IMR-90 (cell line): ENCODE data around the gene TPP1. TPM values are rescaled to one million over a fixed set of nuclear protein-coding genes. Genes with fewer than 3 reads are reported as not detected.

Source experiments
- ATAC-seq: fragments of 200-7000 bp; cut with Tn5 transposase; 2 replicates; pipeline ENCODE4 v1.9.1; 2020; ENCODE audit warnings: low read depth, mild to moderate bottlenecking, moderate library complexity
- BruUV-seq: library from RNA; stranded (reverse); fragments of 400-500 nt; replicated peaks from 2 replicates; lab custom pipeline; 2021; lab: Mats Ljungman, UMichigan
- CTCF ChIA-PET: fragments of 300-600 bp; formaldehyde crosslinking; extraction: SDS; loops from one replicate; lab custom pipeline; 2021; ENCODE audit warnings: antibody characterized with exemption; lab: Yijun Ruan, JAX
- POLR2A ChIA-PET: fragments of 300-600 bp; sonication (Branson Sonifier 250); formaldehyde crosslinking; loops from one replicate; lab custom pipeline; 2022; ENCODE audit warnings: antibody characterized with exemption; ENCODE audit not compliant: unreplicated experiment; lab: Charles Lee
- DNase-seq: peaks from one replicate; pipeline ENCODE4 v3.0.0; 2013
- H2AFZ ChIP-seq: replicated peaks from 2 replicates; pipeline ENCODE3; 2013; ENCODE audit warnings: low read length, mild to moderate bottlenecking; ENCODE audit not compliant: poor library complexity
- H2AK5ac ChIP-seq: 2 replicates; pipeline ENCODE4 v1.6.1; 2013; ENCODE audit warnings: low read depth, low read length, inconsistent platforms
- H2AK9ac ChIP-seq: replicated peaks from 2 replicates; pipeline ENCODE3; 2013; ENCODE audit warnings: mild to moderate bottlenecking, low read depth, low read length, moderate library complexity; ENCODE audit not compliant: poor library complexity
- H2BK120ac ChIP-seq: 2 replicates; pipeline ENCODE4 v1.6.1; 2013; ENCODE audit warnings: low read depth, low read length, inconsistent platforms
- H2BK15ac ChIP-seq: 3 replicates; pipeline ENCODE4 v1.6.1; 2013; ENCODE audit warnings: low read depth, low read length, inconsistent platforms
- H2BK20ac ChIP-seq: 2 replicates; pipeline ENCODE4 v1.6.1; 2013; ENCODE audit warnings: low read depth, mild to moderate bottlenecking, inconsistent platforms, low read length, moderate library complexity
- H2BK5ac ChIP-seq: 2 replicates; pipeline ENCODE4 v1.6.1; 2013; ENCODE audit warnings: mild to moderate bottlenecking, low read depth, low read length, inconsistent platforms; ENCODE audit not compliant: poor library complexity, severe bottlenecking
- H3K14ac ChIP-seq: replicated peaks from 2 replicates; pipeline ENCODE4 v1.6.1; 2013; ENCODE audit warnings: low read depth, low read length, inconsistent platforms
- H3K18ac ChIP-seq: 2 replicates; pipeline ENCODE4 v1.6.1; 2013; ENCODE audit warnings: low read depth, low read length, control low read depth
- H3K23ac ChIP-seq: 2 replicates; pipeline ENCODE4 v1.6.1; 2013; ENCODE audit warnings: low read depth, low read length, inconsistent platforms
- H3K27ac ChIP-seq: 2 replicates; pipeline ENCODE4 v1.5.1; 2013; ENCODE audit warnings: mild to moderate bottlenecking, control low read depth, low read length; ENCODE audit not compliant: insufficient read depth
- H3K27me3 ChIP-seq: 2 replicates; pipeline ENCODE4 v1.6.1; 2013; ENCODE audit warnings: low read length; ENCODE audit not compliant: control insufficient read depth, insufficient read depth
- H3K36me3 ChIP-seq: 2 replicates; pipeline ENCODE4 v1.6.1; 2013; ENCODE audit warnings: low read length, mixed read lengths; ENCODE audit not compliant: control insufficient read depth, insufficient read depth
- H3K4ac ChIP-seq: 2 replicates; pipeline ENCODE4 v1.6.1; 2013; ENCODE audit warnings: low read depth, low read length, inconsistent platforms
- H3K4me1 ChIP-seq: 2 replicates; pipeline ENCODE4 v1.6.1; 2013; ENCODE audit warnings: low read length, mixed read lengths; ENCODE audit not compliant: control insufficient read depth, insufficient read depth
- H3K4me2 ChIP-seq: 2 replicates; pipeline ENCODE4 v1.6.1; 2013; ENCODE audit warnings: low read depth, mild to moderate bottlenecking, control low read depth, low read length, moderate library complexity
- H3K4me3 ChIP-seq: 2 replicates; pipeline ENCODE4 v1.5.1; 2013; ENCODE audit warnings: low read depth, mild to moderate bottlenecking, control low read depth, low read length, moderate library complexity; ENCODE audit not compliant: insufficient read depth
- H3K56ac ChIP-seq: 2 replicates; pipeline ENCODE4 v1.6.1; 2013; ENCODE audit warnings: low read length, inconsistent platforms; ENCODE audit not compliant: insufficient read depth; ENCODE audit errors: extremely low read depth
- H3K79me1 ChIP-seq, 2 experiments: 2 replicates each; pipeline ENCODE4 v1.6.1; 2013; ENCODE audit warnings: low read length in 2 of 2, inconsistent platforms in 1 of 2, low read depth in 1 of 2
- H3K9ac ChIP-seq: 2 replicates; pipeline ENCODE4 v1.6.1; 2013; ENCODE audit warnings: low read depth, low read length, control low read depth
- H3K9me1 ChIP-seq: 2 replicates; pipeline ENCODE4 v1.6.1; 2013; ENCODE audit warnings: low read length, inconsistent platforms; ENCODE audit not compliant: insufficient read depth
- H3K9me3 ChIP-seq: 2 replicates; pipeline ENCODE4 v1.6.1; 2013; ENCODE audit warnings: low read length; ENCODE audit not compliant: control insufficient read depth, insufficient read depth
- H4K20me1 ChIP-seq: 2 replicates; pipeline ENCODE4 v1.6.1; 2013; ENCODE audit warnings: low read length, inconsistent platforms; ENCODE audit not compliant: insufficient read depth
- H4K5ac ChIP-seq: 2 replicates; pipeline ENCODE4 v1.6.1; 2013; ENCODE audit warnings: mild to moderate bottlenecking, low read depth, low read length, control low read depth
- H4K8ac ChIP-seq, 2 experiments: 2 replicates each; pipeline ENCODE4 v1.6.1; 2013; ENCODE audit warnings: low read depth in 2 of 2, low read length in 2 of 2, control low read depth in 1 of 2, inconsistent platforms in 1 of 2
- H4K91ac ChIP-seq: 2 replicates; pipeline ENCODE4 v1.6.1; 2013; ENCODE audit warnings: low read depth, low read length, inconsistent platforms; ENCODE audit not compliant: insufficient read depth
- CEBPB ChIP-seq: IDR thresholded peaks from 2 replicates; pipeline ENCODE4 v1.6.1; 2012; ENCODE audit warnings: low read depth, low read length, improper control_type of control experiment
- FOS ChIP-seq: fragments of 150-350 bp; IDR thresholded peaks from 2 replicates; pipeline ENCODE4 v1.6.1; 2016; ENCODE audit warnings: low read depth, low read length
- MAZ ChIP-seq: IDR thresholded peaks from 2 replicates; pipeline ENCODE4 v1.6.1; 2012; ENCODE audit warnings: low read depth, mild to moderate bottlenecking, low read length, improper control_type of control experiment, moderate library complexity, borderline replicate concordance
- POLR2A ChIP-seq: IDR thresholded peaks from 2 replicates; pipeline ENCODE4 v1.6.1; 2012; ENCODE audit warnings: mild to moderate bottlenecking, low read depth, low read length
- RAD21 ChIP-seq: IDR thresholded peaks from 2 replicates; pipeline ENCODE4 v1.6.1; 2012; ENCODE audit warnings: low read length, improper control_type of control experiment
- RCOR1 ChIP-seq: IDR thresholded peaks from 2 replicates; pipeline ENCODE4 v1.6.1; 2012; ENCODE audit warnings: mild to moderate bottlenecking, low read length, improper control_type of control experiment; ENCODE audit not compliant: insufficient replicate concordance
- RFX5 ChIP-seq: IDR thresholded peaks from 2 replicates; pipeline ENCODE4 v1.8.0; 2012; ENCODE audit warnings: low read depth, mild to moderate bottlenecking, low read length, moderate library complexity
- SMC3 ChIP-seq: fragments of 150-350 bp; IDR thresholded peaks from 2 replicates; pipeline ENCODE4 v1.6.1; 2016; ENCODE audit warnings: low read depth, mild to moderate bottlenecking, antibody characterized with exemption, low read length, moderate library complexity
- WGBS, 2 experiments: methylation state at CpG; one replicate each; pipeline versions ENCODE4 v1.1.5 to v1.1.7; 2013; ENCODE audit warnings: missing lambda C conversion rate in 2 of 2; ENCODE audit not compliant: insufficient read length in 1 of 2; ENCODE audit errors: extremely low coverage in 2 of 2; 5-methylcytosine and 5-hydroxymethylcytosine counted together
- dilution Hi-C: fragments of 300-500 bp; cut with HindIII; formaldehyde crosslinking; loops from one replicate; pipeline ENCODE4 v1.14.3; 2018; ENCODE audit warnings: low sequenced_read_pairs; ENCODE audit not compliant: unreplicated experiment
- in situ Hi-C: fragments of 300-500 bp; cut with MboI; formaldehyde crosslinking; loops from 3 replicates; pipeline ENCODE4 v1.14.3; 2019; ENCODE audit warnings: low sequenced_read_pairs, inconsistent platforms, mixed read lengths
- intact Hi-C: fragments of 100-400 bp; cut with micrococcal nuclease; formaldehyde crosslinking; loops from 2 replicates; pipeline ENCODE4 v1.10.0; 2022
- polyA plus RNA-seq, 3 experiments: library from polyadenylated mRNA; depleted of rRNA; stranded (reverse); fragments of >200 nt; gene quantifications; 2 replicates each; pipeline ENCODE4 v1.2.3, GENCODE V29; 2012; ENCODE audit warnings: low replicate concordance in 1 of 3
- total RNA-seq: library from RNA; depleted of rRNA; stranded (reverse); fragments of >200 nt; gene quantifications from 2 replicates; pipeline ENCODE4 v1.2.3, GENCODE V29; 2012
- TF ChIP-seq, protein P1 (sequence below): fragments of 150-350 bp; IDR thresholded peaks from 2 replicates; pipeline ENCODE4 v1.6.1; 2016; ENCODE audit warnings: low read depth, mild to moderate bottlenecking, low read length, moderate library complexity, borderline replicate concordance

TPP1 gene
- total and polyA plus RNA-seq, 2 of the 4 experiments (the other 2 are of a cell fraction): 33.5 to 108 TPM

DNA sequence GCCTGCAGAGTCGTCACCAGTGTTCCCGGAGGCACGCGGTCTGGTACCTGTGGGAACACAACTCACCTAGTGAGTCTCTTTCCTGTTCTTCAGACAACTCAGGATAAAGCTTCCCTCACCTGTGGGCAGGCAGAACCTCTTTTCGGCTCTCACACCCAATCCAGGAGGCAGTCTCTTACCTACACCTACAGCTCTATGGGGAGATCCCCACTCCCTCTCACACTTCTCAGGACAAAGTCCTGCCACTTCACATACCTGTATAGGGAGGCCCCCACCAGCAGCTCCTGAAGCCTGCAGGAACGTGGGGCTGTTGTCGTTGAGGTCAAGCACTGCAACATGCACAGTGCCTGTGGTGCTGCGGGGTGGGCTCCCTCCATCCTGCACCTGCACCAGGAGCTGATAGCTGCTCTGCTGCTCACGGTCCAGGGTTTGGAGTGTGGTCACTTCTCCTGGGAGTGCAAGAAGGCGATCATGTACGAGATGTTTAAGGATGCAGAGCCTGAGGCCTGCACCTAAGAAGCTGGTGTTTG lies 12.2 kb upstream of the TPP1 start:
- Histone ChIP-seq H4K5ac (no peak overlapping the region), H2BK15ac (no peak overlapping the region), H3K23ac (no peak overlapping the region), H3K4me2 (no peak overlapping the region), H2BK5ac (no peak overlapping the region), H3K14ac (no peak overlapping the region), H3K27me3 (no peaks in the 10 kb centered on the region), H2AK9ac (no peak overlapping the region), H3K9me3 (no peaks in the 10 kb centered on the region), H2BK120ac (no peak overlapping the region), H2AFZ (no peak overlapping the region), H3K4me1 (peaks cover 7% of the 10 kb centered on the region), H2AK5ac (no peak overlapping the region), H3K36me3 (peaks cover 56% of the 10 kb centered on the region), H3K9me1 (no peaks in the 10 kb centered on the region), H4K20me1 (peaks cover 4% of the 10 kb centered on the region; the same call in 1 of the 2 replicates), H3K79me1 (no peaks in the 10 kb centered on the region), H3K18ac (no peak overlapping the region), H4K8ac (no peak overlapping the region), H2BK20ac (no peak overlapping the region), H3K4me3 (no peak overlapping the region), H3K56ac (no peak overlapping the region), H3K27ac (no peak overlapping the region), H3K9ac (no peak overlapping the region), H4K91ac (no peak overlapping the region), H3K4ac (no peak overlapping the region)
- in situ Hi-C loops (no loop called here), intact Hi-C loops (no loop called here), dilution Hi-C loops (no loop called here)
- ATAC-seq (no peak), DNase-seq (no peak)
- ChIA-PET POLR2A (no interaction called here), CTCF (interaction anchor here (0.9 kb wide), 1 partner anchor 10 kb away, joined by 3 read pairs; no protein-coding TSS in a partner anchor)
- BruUV-seq: no TSS peak
- 91% methylated on average over 7 of the region's 11 CpGs; no CpG with 5 or more reads in 1 of the 2 experiments for WGBS, 2 experiments
- TF ChIP-seq MAZ: no peak
- TF ChIP-seq SMC3: no peak
- TF ChIP-seq, protein P1, sequence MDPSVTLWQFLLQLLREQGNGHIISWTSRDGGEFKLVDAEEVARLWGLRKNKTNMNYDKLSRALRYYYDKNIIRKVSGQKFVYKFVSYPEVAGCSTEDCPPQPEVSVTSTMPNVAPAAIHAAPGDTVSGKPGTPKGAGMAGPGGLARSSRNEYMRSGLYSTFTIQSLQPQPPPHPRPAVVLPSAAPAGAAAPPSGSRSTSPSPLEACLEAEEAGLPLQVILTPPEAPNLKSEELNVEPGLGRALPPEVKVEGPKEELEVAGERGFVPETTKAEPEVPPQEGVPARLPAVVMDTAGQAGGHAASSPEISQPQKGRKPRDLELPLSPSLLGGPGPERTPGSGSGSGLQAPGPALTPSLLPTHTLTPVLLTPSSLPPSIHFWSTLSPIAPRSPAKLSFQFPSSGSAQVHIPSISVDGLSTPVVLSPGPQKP: no peak
- no peak for TF ChIP-seq FOS
- no peak for TF ChIP-seq RFX5
- TF ChIP-seq RCOR1: no peak
- TF ChIP-seq RAD21: no peak
- no peak for TF ChIP-seq CEBPB
- TF ChIP-seq POLR2A: no peak
